ENCODE measurements around the gene ZCWPW1.

Gene ZCWPW1

DNA sequence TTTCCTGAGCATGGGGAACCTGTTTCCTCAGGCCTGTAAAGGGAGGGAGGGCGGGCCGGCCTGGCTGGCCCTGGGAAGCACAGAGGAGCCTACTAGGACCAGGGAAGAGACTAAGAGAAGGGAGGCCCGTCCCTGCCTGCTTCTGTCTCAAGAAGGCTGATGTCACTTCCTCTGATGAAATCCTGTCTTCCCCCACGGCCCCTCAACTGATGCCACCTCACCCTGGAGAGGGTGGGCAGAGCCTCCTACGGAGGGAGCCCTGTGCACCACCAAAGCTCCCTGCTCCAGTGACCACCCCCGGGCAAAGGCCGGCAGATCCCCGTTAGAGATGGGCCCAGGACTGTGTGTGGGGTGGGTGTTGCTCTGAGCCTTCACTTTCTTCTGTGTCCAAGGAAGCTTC lies 56.2 kb downstream of the ZCWPW1 start:
- H3K9ac ChIP-seq (ENCODE audit: low read depth, low read length, poor library complexity), result no peak overlapping the region
- no peak overlapping the region for H3K4me2 ChIP-seq (ENCODE audit: insufficient read depth, low read length, poor library complexity, severe bottlenecking)
- H4K8ac ChIP-seq (ENCODE audit: low read depth, low read length), result no peak overlapping the region
- H3K14ac ChIP-seq (ENCODE audit: low read length), result no peak overlapping the region
- no peak overlapping the region for H3K4me3 ChIP-seq (ENCODE audit: low read length in 2 of 2)
- H2AK5ac ChIP-seq (ENCODE audit: low read depth, low read length), result no peak overlapping the region
- no peak overlapping the region for H3K27ac ChIP-seq (replicated peaks; ENCODE audit: low read length)
- H2AFZ ChIP-seq (ENCODE audit: low read length), result peak overlapping the region; percentile 78
- H2BK15ac ChIP-seq (ENCODE audit: low read length), result no peak overlapping the region
- no peak overlapping the region for H3K18ac ChIP-seq (ENCODE audit: low read length)
- H3K4me1 ChIP-seq (ENCODE audit: control insufficient read depth in 2 of 2, insufficient read depth in 1 of 2, low read depth in 1 of 2, low read length in 2 of 2), result peaks cover 16 to 17% of the 10 kb centered on the region in 2 donors
- H3K79me1 ChIP-seq (ENCODE audit: low read depth, low read length), result no peaks in the 10 kb centered on the region
- no peak for DNase-seq (ENCODE audit: low spot score)
- WGBS, 2 donors (ENCODE audit: extremely low coverage in 2 of 2, insufficient read length in 2 of 2, insufficient replicate concordance in 1 of 2), result no CpG with 5 or more reads among the region's 8 CpGs
- H3K36me3 ChIP-seq (replicated peaks in 1 of 2; ENCODE audit: control insufficient read depth in 2 of 2, insufficient read depth in 2 of 2, low read length in 2 of 2), result peaks cover 8 to 14% of the 10 kb centered on the region in 2 donors
- no peak overlapping the region for H2BK12ac ChIP-seq (ENCODE audit: low read length)
- no peak overlapping the region for H3K4ac ChIP-seq (ENCODE audit: low read length)
- H3K23ac ChIP-seq (ENCODE audit: low read depth, low read length, poor library complexity), result no peak overlapping the region
- H4K91ac ChIP-seq (ENCODE audit: low read depth, low read length, poor library complexity), result no peak overlapping the region
- H3K27me3 ChIP-seq (ENCODE audit: control insufficient read depth in 3 of 3, insufficient read depth in 3 of 3, low read depth in 1 of 3, low read length in 3 of 3), result no peaks in the 10 kb centered on the region
- H3K9me3 ChIP-seq (replicated peaks in 1 of 2; ENCODE audit: control insufficient read depth in 2 of 2, insufficient read depth in 1 of 2, low read depth in 1 of 2, low read length in 2 of 2), result no peaks in the 10 kb centered on the region
- no peak overlapping the region for H2BK120ac ChIP-seq (ENCODE audit: low read depth, low read length)
- H2BK5ac ChIP-seq (ENCODE audit: low read length), result peak overlapping the region; percentile 1

DNA sequence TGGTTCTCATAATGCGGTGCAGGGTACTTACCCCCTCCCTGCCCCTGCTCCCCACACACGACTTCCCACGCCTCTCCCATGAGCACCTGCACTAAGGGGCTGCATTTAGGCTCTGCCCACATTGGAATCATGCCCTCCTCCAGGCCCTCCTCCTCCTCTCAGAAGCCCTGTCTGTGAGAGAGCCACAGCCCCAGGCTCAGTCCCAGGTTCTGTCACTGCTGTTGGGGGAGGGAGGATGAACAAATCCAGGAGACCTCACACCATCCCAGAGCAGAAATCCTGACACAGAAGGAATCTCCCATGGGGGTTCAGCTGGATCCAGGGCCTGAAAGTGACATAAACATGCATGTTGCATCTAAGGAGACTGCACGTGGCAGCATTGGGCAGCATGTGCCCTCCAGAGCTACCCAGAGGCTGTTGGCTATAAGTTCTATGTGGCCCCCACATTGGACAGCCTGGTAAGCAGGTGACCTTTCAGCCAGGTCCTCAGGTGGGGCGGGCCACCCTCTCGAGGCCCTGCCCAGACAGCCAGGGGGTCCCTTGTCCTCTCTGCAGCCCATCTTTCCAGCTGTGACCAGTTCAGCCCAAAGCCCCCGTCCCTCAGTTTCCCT lies 56.8 kb downstream of the ZCWPW1 start:
- H3K27me3 ChIP-seq (ENCODE audit: control insufficient read depth in 3 of 3, insufficient read depth in 3 of 3, low read depth in 1 of 3, low read length in 3 of 3), result no peaks in the 10 kb centered on the region
- peak overlapping the region; percentile 41 for H2AK5ac ChIP-seq (ENCODE audit: low read depth, low read length)
- no peak overlapping the region for H2BK120ac ChIP-seq (ENCODE audit: low read depth, low read length)
- peaks cover 16 to 17% of the 10 kb centered on the region in 2 donors for H3K4me1 ChIP-seq (ENCODE audit: control insufficient read depth in 2 of 2, insufficient read depth in 1 of 2, low read depth in 1 of 2, low read length in 2 of 2)
- H3K4me2 ChIP-seq (ENCODE audit: insufficient read depth, low read length, poor library complexity, severe bottlenecking), result no peak overlapping the region
- peak overlapping the region; percentile 30 for H3K23ac ChIP-seq (ENCODE audit: low read depth, low read length, poor library complexity)
- DNase-seq (ENCODE audit: low spot score), result no peak
- H4K8ac ChIP-seq (ENCODE audit: low read depth, low read length), result no peak overlapping the region
- H3K9ac ChIP-seq (ENCODE audit: low read depth, low read length, poor library complexity), result peak overlapping the region; percentile 47
- H3K79me1 ChIP-seq (ENCODE audit: low read depth, low read length), result no peaks in the 10 kb centered on the region
- WGBS, 2 donors (ENCODE audit: extremely low coverage in 2 of 2, insufficient read length in 2 of 2, insufficient replicate concordance in 1 of 2), result no CpG with 5 or more reads among the region's 7 CpGs
- no peak overlapping the region for H2BK12ac ChIP-seq (ENCODE audit: low read length)
- H3K18ac ChIP-seq (ENCODE audit: low read length), result no peak overlapping the region
- no peak overlapping the region for H3K4ac ChIP-seq (ENCODE audit: low read length)
- H3K14ac ChIP-seq (ENCODE audit: low read length), result no peak overlapping the region
- no peak overlapping the region for H3K27ac ChIP-seq (replicated peaks; ENCODE audit: low read length)
- no peak overlapping the region for H2BK15ac ChIP-seq (ENCODE audit: low read length)
- H3K4me3 ChIP-seq (ENCODE audit: low read length in 2 of 2), result no peak overlapping the region
- H2BK5ac ChIP-seq (ENCODE audit: low read length), result peak overlapping the region; percentile 1
- H3K36me3 ChIP-seq (replicated peaks in 1 of 2; ENCODE audit: control insufficient read depth in 2 of 2, insufficient read depth in 2 of 2, low read length in 2 of 2), result peaks cover 8 to 20% of the 10 kb centered on the region in 2 donors
- H2AFZ ChIP-seq (ENCODE audit: low read length), result no peak overlapping the region
- H4K91ac ChIP-seq (ENCODE audit: low read depth, low read length, poor library complexity), result no peak overlapping the region
- no peaks in the 10 kb centered on the region for H3K9me3 ChIP-seq (replicated peaks in 1 of 2; ENCODE audit: control insufficient read depth in 2 of 2, insufficient read depth in 1 of 2, low read depth in 1 of 2, low read length in 2 of 2)

DNA sequence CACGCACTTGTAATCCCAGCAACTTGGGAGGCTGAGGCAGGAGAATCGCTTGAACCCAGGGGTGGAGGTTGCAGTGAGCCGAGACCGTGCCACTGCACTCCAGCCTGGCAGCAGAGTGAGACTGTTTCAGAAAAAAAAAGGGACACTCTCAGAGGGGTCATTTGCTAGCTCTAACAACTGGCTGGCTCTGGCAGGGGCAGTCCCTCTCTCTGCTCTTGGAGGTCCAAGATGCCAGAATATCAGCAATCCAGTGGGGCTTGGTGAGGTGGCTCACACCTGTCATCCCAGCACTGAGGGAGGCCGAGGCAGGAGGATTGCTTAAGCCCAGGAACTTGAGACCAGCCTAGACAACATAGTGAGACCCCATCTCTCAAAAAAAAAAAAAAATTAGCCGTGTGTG lies 57.8 kb downstream of the ZCWPW1 start:
- no peaks in the 10 kb centered on the region for H3K79me1 ChIP-seq (ENCODE audit: low read depth, low read length)
- H2BK120ac ChIP-seq (ENCODE audit: low read depth, low read length), result no peak overlapping the region
- no peaks in the 10 kb centered on the region for H3K9me3 ChIP-seq (replicated peaks in 1 of 2; ENCODE audit: control insufficient read depth in 2 of 2, insufficient read depth in 1 of 2, low read depth in 1 of 2, low read length in 2 of 2)
- H2BK5ac ChIP-seq (ENCODE audit: low read length), result no peak overlapping the region
- no peak overlapping the region for H2BK12ac ChIP-seq (ENCODE audit: low read length)
- peaks cover 16 to 17% of the 10 kb centered on the region in 2 donors for H3K4me1 ChIP-seq (ENCODE audit: control insufficient read depth in 2 of 2, insufficient read depth in 1 of 2, low read depth in 1 of 2, low read length in 2 of 2)
- no peak overlapping the region for H3K14ac ChIP-seq (ENCODE audit: low read length)
- DNase-seq (ENCODE audit: low spot score), result no peak
- no peak overlapping the region for H2BK15ac ChIP-seq (ENCODE audit: low read length)
- no peak overlapping the region for H3K23ac ChIP-seq (ENCODE audit: low read depth, low read length, poor library complexity)
- H3K4me3 ChIP-seq (ENCODE audit: low read length in 2 of 2), result no peak overlapping the region
- no peak overlapping the region for H4K8ac ChIP-seq (ENCODE audit: low read depth, low read length)
- H3K27ac ChIP-seq (replicated peaks; ENCODE audit: low read length), result peak overlapping the region; percentile 15
- H3K27me3 ChIP-seq (ENCODE audit: control insufficient read depth in 3 of 3, insufficient read depth in 3 of 3, low read depth in 1 of 3, low read length in 3 of 3), result no peaks in the 10 kb centered on the region
- peak overlapping the region; percentile 6 for H2AK5ac ChIP-seq (ENCODE audit: low read depth, low read length)
- H4K91ac ChIP-seq (ENCODE audit: low read depth, low read length, poor library complexity), result no peak overlapping the region
- peaks cover 8 to 23% of the 10 kb centered on the region in 2 donors for H3K36me3 ChIP-seq (replicated peaks in 1 of 2; ENCODE audit: control insufficient read depth in 2 of 2, insufficient read depth in 2 of 2, low read length in 2 of 2)
- no peak overlapping the region for H3K18ac ChIP-seq (ENCODE audit: low read length)
- no CpG with 5 or more reads among the region's 6 CpGs for WGBS, 2 donors (ENCODE audit: extremely low coverage in 2 of 2, insufficient read length in 2 of 2, insufficient replicate concordance in 1 of 2)
- H3K4ac ChIP-seq (ENCODE audit: low read length), result no peak overlapping the region
- no peak overlapping the region for H2AFZ ChIP-seq (ENCODE audit: low read length)
- no peak overlapping the region for H3K9ac ChIP-seq (ENCODE audit: low read depth, low read length, poor library complexity)
- H3K4me2 ChIP-seq (ENCODE audit: insufficient read depth, low read length, poor library complexity, severe bottlenecking), result no peak overlapping the region

DNA sequence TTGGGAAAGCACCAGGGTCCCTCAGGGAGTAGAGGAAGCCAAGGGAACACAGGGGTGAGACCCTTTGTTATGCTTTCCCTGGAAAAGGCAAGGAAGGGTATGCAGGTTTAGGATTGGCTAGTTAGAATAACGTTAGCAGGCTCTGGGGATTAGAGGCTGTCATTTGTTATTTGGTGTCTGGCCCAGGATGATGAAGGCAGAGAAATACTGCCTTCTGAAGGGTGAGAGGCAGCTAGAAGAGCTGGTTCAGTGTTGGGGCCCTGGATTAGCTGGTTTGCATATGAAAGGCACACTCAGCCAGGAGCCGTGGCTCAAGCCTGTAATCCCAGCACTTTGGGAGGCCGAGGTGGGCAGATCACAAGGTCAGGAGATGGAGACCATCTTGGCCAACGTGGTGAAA lies 58.2 kb downstream of the ZCWPW1 start:
- H3K36me3 ChIP-seq (replicated peaks in 1 of 2; ENCODE audit: control insufficient read depth in 2 of 2, insufficient read depth in 2 of 2, low read length in 2 of 2), result peaks cover 8 to 27% of the 10 kb centered on the region in 2 donors
- no CpG with 5 or more reads among the region's 4 CpGs for WGBS, 2 donors (ENCODE audit: extremely low coverage in 2 of 2, insufficient read length in 2 of 2, insufficient replicate concordance in 1 of 2)
- no peak overlapping the region for H2BK120ac ChIP-seq (ENCODE audit: low read depth, low read length)
- no peak overlapping the region for H4K91ac ChIP-seq (ENCODE audit: low read depth, low read length, poor library complexity)
- H2BK15ac ChIP-seq (ENCODE audit: low read length), result no peak overlapping the region
- H3K27me3 ChIP-seq (ENCODE audit: control insufficient read depth in 3 of 3, insufficient read depth in 3 of 3, low read depth in 1 of 3, low read length in 3 of 3), result no peaks in the 10 kb centered on the region
- peak overlapping the region; percentile 62 for H3K18ac ChIP-seq (ENCODE audit: low read length)
- DNase-seq (ENCODE audit: low spot score), result peak; percentile 23
- no peaks in the 10 kb centered on the region for H3K9me3 ChIP-seq (replicated peaks in 1 of 2; ENCODE audit: control insufficient read depth in 2 of 2, insufficient read depth in 1 of 2, low read depth in 1 of 2, low read length in 2 of 2)
- peak overlapping the region; percentile 66 for H3K27ac ChIP-seq (replicated peaks; ENCODE audit: low read length)
- no peak overlapping the region for H3K4me2 ChIP-seq (ENCODE audit: insufficient read depth, low read length, poor library complexity, severe bottlenecking)
- peaks cover 16 to 17% of the 10 kb centered on the region in 2 donors for H3K4me1 ChIP-seq (ENCODE audit: control insufficient read depth in 2 of 2, insufficient read depth in 1 of 2, low read depth in 1 of 2, low read length in 2 of 2)
- no peak overlapping the region for H3K14ac ChIP-seq (ENCODE audit: low read length)
- H2BK12ac ChIP-seq (ENCODE audit: low read length), result no peak overlapping the region
- no peaks in the 10 kb centered on the region for H3K79me1 ChIP-seq (ENCODE audit: low read depth, low read length)
- H3K4ac ChIP-seq (ENCODE audit: low read length), result no peak overlapping the region
- no peak overlapping the region for H2AK5ac ChIP-seq (ENCODE audit: low read depth, low read length)
- H4K8ac ChIP-seq (ENCODE audit: low read depth, low read length), result no peak overlapping the region
- H2AFZ ChIP-seq (ENCODE audit: low read length), result no peak overlapping the region
- peak overlapping the region; percentile 2 for H3K9ac ChIP-seq (ENCODE audit: low read depth, low read length, poor library complexity)
- no peak overlapping the region for H3K4me3 ChIP-seq (ENCODE audit: low read length in 2 of 2)
- peak overlapping the region; percentile 4 for H2BK5ac ChIP-seq (ENCODE audit: low read length)
- no peak overlapping the region for H3K23ac ChIP-seq (ENCODE audit: low read depth, low read length, poor library complexity)

Measured in neuronal stem cell (in vitro differentiated cells).